Skeletal muscle tissue (tissue), 4 donors: ENCODE results near the gene PHACTR1. TPM values are rescaled to one million over a fixed set of nuclear protein-coding genes. Genes with fewer than 3 reads are reported as not detected.

Source experiments
- H3K27ac ChIP-seq: one replicate; pipeline ENCODE4 v1.7.0; 2013; ENCODE audit warnings: mild to moderate bottlenecking, low read depth, low read length, inconsistent platforms
- H3K27me3 ChIP-seq, 3 donors: one replicate each; pipeline ENCODE4 v1.7.0; 2013; ENCODE audit warnings: low read length in 3 of 3; ENCODE audit not compliant: control insufficient read depth in 3 of 3, insufficient read depth in 3 of 3
- H3K36me3 ChIP-seq, 3 donors: one replicate each; pipeline ENCODE4 v1.7.0; 2013; ENCODE audit warnings: low read length in 3 of 3; ENCODE audit not compliant: control insufficient read depth in 3 of 3, insufficient read depth in 3 of 3
- H3K4me1 ChIP-seq, 3 donors: one replicate each; pipeline ENCODE4 v1.7.0; 2013; ENCODE audit warnings: low read length in 3 of 3, mild to moderate bottlenecking in 3 of 3; ENCODE audit not compliant: control insufficient read depth in 3 of 3, insufficient read depth in 3 of 3
- H3K4me3 ChIP-seq, 3 donors: one replicate each; pipeline ENCODE4 v1.7.0; 2013; ENCODE audit warnings: low read length in 3 of 3
- H3K9ac ChIP-seq, 3 donors: one replicate each; pipeline ENCODE4 v1.7.0; 2013; ENCODE audit warnings: low read length in 3 of 3, mild to moderate bottlenecking in 3 of 3, moderate library complexity in 2 of 3, low read depth in 1 of 3
- H3K9me3 ChIP-seq, 3 donors: one replicate each; pipeline ENCODE4 v1.7.0; 2013; ENCODE audit warnings: low read length in 3 of 3; ENCODE audit not compliant: control insufficient read depth in 3 of 3
- total RNA-seq: library from RNA; depleted of rRNA; stranded (reverse); fragments of >200 nt; gene quantifications from one replicate; pipeline ENCODE4 v1.2.3, GENCODE V29; 2014
- donor health status: Osteomylitis.

The PHACTR1 gene
- total RNA-seq, 1 donor from 2014 or later = 5.7 TPM

GRCh38 chr6:13072686-13073347 lies 356.2 kb downstream of the PHACTR1 start:
- Histone ChIP-seq H3K4me1 (peaks cover 0 to 3% (median 0%) of the 10 kb centered on the region in 3 donors), H3K4me3 (no peak overlapping the region), H3K27ac (no peak overlapping the region), H3K9me3 (no peaks in the 10 kb centered on the region), H3K9ac (no peak overlapping the region), H3K27me3 (no peaks in the 10 kb centered on the region), H3K36me3 (no peaks in the 10 kb centered on the region)

DNA sequence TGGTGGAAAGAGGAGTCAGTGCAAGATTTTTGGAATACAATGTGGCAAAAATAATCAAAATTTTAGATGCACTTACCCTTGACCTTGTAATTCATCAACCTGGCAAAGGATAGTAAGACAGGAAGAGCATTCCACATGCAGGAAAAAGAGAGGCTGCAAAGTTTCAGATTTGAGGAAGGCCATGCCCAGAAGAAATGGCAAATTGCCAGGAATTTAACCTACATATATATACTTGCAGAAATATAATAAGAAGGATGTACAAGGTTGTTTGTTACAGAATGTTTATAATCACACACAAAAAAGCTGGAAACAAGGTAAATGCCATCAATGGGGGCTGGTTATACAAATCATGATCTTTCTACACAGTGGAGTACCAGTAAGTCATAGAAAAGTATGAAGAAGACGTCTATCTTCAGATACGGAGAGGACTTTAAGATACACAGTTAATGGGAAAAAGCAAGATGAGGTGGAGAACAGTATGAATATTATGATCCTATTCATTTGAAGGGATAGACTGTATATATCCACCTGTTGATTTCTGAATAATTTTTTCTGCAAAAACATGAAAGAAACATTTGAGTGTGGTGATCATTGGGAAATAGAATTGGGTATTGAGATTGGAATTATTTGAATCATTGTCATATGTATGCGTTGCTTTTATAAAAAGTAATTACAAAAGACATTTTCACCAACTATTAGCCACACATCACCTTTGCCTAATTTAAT lies 358.0 kb downstream of the PHACTR1 start:
- Histone ChIP-seq H3K4me1 (peaks cover 0 to 3% (median 0%) of the 10 kb centered on the region in 3 donors), H3K27me3 (no peaks in the 10 kb centered on the region), H3K27ac (no peak overlapping the region), H3K4me3 (no peak overlapping the region), H3K9ac (no peak overlapping the region), H3K9me3 (no peaks in the 10 kb centered on the region), H3K36me3 (no peaks in the 10 kb centered on the region)

DNA sequence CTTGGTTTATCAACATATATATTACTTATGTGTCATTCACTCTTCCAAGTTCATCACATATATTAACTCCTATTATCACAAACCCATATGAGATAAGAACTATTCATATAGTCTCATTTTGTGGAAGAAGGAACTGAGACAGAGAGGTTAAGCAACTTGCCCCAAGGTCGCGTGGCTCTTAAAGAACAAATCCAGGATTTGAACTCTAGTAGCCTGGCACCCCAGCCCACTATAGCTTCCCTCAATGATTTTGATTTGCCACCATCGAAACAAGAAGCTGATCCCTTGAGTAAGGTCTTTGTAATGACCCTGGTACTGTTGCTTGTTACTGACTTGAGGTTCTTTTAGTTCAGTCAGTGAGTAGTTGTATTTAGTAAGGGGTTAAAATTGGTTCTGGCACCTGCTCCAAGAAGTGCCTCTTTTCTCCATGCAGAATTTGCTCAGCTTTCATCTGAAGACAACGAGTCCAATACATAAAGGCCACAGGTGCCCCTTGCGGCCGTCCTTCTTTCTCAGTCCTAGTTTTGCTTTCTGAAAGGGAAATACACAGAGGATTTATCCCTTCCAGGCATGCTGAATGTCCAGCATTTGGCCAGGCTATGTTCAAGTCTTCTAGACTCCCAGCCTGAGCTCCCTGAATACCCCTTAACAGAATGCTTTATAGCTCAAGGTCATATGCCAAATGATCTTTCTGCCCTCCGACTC lies 358.7 kb downstream of the PHACTR1 start:
- Histone ChIP-seq H3K9me3 (no peaks in the 10 kb centered on the region), H3K4me1 (peaks cover 0 to 3% (median 0%) of the 10 kb centered on the region in 3 donors), H3K4me3 (no peak overlapping the region), H3K27me3 (no peaks in the 10 kb centered on the region), H3K36me3 (no peaks in the 10 kb centered on the region), H3K9ac (no peak overlapping the region), H3K27ac (no peak overlapping the region)

- Histone ChIP-seq H3K4me3 (no peak overlapping the region), H3K9me3 (no peaks in the 10 kb centered on the region), H3K9ac (no peak overlapping the region), H3K27ac (no peak overlapping the region), H3K27me3 (no peaks in the 10 kb centered on the region), H3K4me1 (peaks cover 0 to 3% (median 0%) of the 10 kb centered on the region in 3 donors), H3K36me3 (no peaks in the 10 kb centered on the region)
Observed at GRCh38 chr6:13076575-13076974, 360.0 kb downstream of the PHACTR1 start.

- Histone ChIP-seq H3K9me3 (no peaks in the 10 kb centered on the region), H3K27ac (no peak overlapping the region), H3K4me3 (no peak overlapping the region), H3K9ac (no peak overlapping the region), H3K27me3 (no peaks in the 10 kb centered on the region), H3K36me3 (no peaks in the 10 kb centered on the region), H3K4me1 (peaks cover 0 to 3% (median 0%) of the 10 kb centered on the region in 3 donors)
Observed at GRCh38 chr6:13077117-13077516, 360.6 kb downstream of the PHACTR1 start.

- Histone ChIP-seq H3K4me3 (no peak overlapping the region), H3K4me1 (peaks cover 0 to 3% (median 0%) of the 10 kb centered on the region in 3 donors), H3K27me3 (no peaks in the 10 kb centered on the region), H3K36me3 (no peaks in the 10 kb centered on the region), H3K9me3 (no peaks in the 10 kb centered on the region), H3K27ac (no peak overlapping the region), H3K9ac (no peak overlapping the region)
Observed at GRCh38 chr6:13079096-13079723, 362.6 kb downstream of the PHACTR1 start.

DNA sequence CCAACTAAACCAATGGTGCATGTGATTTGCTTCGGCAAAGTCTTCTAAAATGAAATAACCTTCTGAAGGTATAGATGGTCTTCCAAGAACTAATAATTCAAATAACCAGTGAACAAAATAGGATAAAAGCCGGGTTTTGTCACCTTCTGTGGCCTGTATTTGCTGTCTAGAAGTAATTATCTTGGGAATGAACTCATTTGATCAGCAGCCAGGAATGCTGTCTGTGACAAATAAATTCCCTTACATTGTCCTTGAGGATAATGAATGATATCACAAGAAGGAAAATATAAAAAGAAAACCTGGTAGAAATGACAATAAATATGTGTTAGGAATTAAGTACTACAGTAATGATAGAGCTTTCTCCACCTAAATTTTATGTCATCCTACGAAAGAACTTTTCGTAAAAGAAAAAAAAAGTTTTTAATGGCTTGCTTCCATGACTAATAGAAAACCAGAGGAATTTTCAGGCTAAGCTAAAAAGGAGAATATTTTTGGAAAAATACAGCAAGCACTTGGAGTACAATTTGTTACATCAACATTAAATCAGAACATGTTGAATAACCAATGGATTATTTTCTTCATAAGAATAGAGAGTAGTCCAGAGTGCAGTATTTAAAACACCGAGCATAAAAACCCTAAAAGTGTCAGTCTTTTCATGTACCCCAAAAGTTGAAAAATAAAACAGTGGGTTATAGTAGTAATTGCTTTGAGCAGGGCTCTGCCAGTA lies 364.1 kb downstream of the PHACTR1 start:
- H3K9ac ChIP-seq = no peak overlapping the region
- no peaks in the 10 kb centered on the region for H3K9me3 ChIP-seq
- H3K4me3 ChIP-seq = no peak overlapping the region
- H3K27me3 ChIP-seq = no peaks in the 10 kb centered on the region
- H3K4me1 ChIP-seq = peaks cover 0 to 2% (median 0%) of the 10 kb centered on the region in 3 donors
- H3K36me3 ChIP-seq = no peaks in the 10 kb centered on the region
- no peak overlapping the region for H3K27ac ChIP-seq

DNA sequence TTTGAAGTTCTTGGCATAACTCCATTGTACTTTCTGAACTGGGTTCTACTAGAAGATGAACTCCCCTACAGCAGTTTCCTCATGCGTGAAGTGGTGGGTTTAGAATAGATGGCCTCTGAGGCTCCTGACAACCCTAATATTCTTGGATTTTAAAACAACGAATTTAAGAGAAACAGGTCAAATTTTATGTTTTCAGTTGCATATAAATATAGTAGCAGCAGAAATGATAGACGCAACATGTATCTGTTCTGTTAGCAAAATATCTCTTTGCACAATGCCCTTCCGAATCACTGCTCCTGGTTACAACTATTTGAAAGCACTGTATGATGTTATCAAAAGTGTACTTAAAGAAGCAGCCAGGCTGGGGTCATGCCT lies 364.6 kb downstream of the PHACTR1 start:
- Histone ChIP-seq H3K36me3 (no peaks in the 10 kb centered on the region), H3K4me1 (no peaks in the 10 kb centered on the region), H3K27me3 (no peaks in the 10 kb centered on the region), H3K4me3 (no peak overlapping the region), H3K9ac (no peak overlapping the region), H3K27ac (no peak overlapping the region), H3K9me3 (no peaks in the 10 kb centered on the region)

GRCh38 chr6:13089296-13089994 lies 372.9 kb downstream of the PHACTR1 start:
- no peak overlapping the region for H3K27ac ChIP-seq

More at GRCh38 chr6:13089296-13089994, 372.9 kb downstream of the PHACTR1 start:
- H3K4me1 ChIP-seq = peaks cover 0 to 2% (median 0%) of the 10 kb centered on the region in 3 donors
- H3K36me3 ChIP-seq = no peaks in the 10 kb centered on the region
- H3K27me3 ChIP-seq = no peaks in the 10 kb centered on the region
- peaks cover 0 to 3% (median 0%) of the 10 kb centered on the region in 3 donors for H3K9me3 ChIP-seq
- H3K4me3 ChIP-seq = no peak overlapping the region
- no peak overlapping the region for H3K9ac ChIP-seq
